GM18511 (cell line): ENCODE measurements around the gene ZNF771.
A peak's percentile ranks its signal among the peaks of the same experiment; 100 is the strongest.

Experiments used
- ATAC-seq: cut with Tn5 transposase; IDR thresholded peaks from one replicate; pipeline ENCODE4 v1.9.1; 2021; ENCODE audit warnings: mild to moderate bottlenecking, moderate library complexity; ENCODE audit not compliant: unreplicated experiment

Gene ZNF771

DNA sequence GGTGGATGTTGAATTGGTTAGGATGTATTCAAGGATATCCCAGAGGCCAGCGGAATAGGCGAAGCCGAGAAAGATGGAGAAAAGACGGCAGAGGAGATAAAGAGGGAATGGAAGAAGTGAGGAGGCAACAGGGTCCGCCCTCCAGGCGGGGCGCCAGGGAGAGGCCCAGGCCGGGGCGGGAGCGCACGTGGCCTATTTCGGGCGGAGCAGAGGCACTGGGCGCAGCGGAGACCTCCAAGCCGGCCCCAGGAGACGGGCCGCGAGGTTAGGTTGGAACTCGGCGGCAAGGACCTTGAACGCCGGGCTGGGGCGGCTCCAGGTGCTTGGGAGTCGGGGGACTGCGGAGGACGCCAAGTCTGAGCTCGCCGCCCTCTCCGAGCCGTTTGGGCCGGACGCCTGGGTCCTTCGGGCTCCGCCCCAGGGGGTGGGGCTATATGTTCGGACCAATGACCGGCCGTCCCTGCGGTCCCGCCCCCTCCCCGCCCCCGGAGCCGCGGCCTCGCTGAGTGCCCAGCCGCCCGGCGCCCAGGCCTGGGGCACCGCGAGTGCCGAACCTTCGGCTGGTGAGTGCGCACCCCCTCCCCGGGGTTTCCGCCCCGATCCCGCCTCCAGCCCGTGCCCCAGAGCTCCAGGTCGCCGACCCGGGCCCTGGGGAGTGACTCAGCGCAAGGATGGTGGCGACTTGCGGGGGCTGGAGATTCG is at the start of gene ZNF771:
Gene ZNF771 (plus strand): TSS at position 505 of the 702 bp plus-strand sequence. CDS start 448 bp downstream, outside the sequence.
- ATAC-seq = peak; percentile 76

- ATAC-seq = no peak
These were observed 49.5 kb upstream of the ZNF771 start for GRCh38 chr16:30357715-30358576.

- no peak for ATAC-seq
These were observed 48.8 kb upstream of the ZNF771 start for GRCh38 chr16:30358577-30358936.

DNA sequence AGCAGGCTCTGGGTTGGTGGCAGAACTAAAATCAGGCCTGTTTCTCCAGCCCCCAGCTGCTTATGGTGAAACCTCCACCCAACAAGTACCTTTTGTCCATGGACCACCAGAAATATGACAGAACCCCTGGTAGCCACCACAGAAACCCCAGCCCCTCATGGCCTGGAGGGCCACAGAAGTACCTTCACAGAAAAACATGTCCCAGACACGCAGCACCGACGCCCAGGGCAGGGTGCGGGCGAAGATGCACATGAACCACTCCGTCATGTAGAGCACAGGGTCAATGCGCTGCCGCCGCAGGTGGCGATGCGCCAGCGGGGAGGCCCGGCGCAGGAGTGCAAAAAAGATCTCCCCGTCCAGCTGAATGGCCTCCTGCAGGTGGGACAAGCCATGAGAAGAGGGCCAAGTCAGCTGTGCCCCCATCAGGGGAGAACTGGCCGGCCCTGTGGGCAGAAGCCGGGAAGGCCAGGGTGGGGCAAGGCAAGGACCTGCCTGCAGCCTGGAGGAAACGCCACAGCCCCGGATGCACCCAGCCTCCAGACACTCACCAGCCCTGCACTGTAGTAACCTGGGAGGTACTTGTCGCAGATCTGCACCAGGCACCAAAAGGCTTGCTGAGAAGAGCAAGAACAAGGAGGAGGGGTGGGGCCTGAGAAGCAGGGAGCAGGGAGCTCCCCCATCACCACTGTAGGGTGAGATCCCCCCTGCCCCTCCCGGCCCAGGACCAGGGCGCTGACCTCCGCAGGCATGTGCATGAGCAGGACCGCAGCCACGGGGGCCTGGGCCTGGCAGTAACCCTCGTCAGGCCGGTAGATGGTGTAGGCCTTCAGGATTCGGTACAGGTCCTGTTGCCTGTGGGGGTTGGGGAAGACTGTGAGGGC is 48.2 kb upstream of the ZNF771 start:
- no peak for ATAC-seq

DNA sequence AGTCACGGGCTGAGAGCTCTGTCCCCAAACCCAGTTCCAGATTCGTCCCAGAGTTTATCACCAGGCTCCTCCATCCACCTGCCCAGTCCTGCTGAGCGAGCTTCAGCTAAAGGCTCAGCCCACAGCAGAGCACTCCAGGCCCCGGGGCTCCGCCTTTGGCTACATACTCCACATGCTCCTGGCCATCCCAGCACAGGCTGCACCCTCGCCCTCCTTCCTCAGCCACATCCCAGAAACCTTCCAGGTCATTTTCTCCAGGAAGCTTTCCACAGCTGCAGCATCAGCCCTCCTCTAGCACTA is 47.6 kb upstream of the ZNF771 start:
- ATAC-seq = no peak

- no peak for ATAC-seq
These were observed 46.2 kb upstream of the ZNF771 start for GRCh38 chr16:30361180-30361579.

DNA sequence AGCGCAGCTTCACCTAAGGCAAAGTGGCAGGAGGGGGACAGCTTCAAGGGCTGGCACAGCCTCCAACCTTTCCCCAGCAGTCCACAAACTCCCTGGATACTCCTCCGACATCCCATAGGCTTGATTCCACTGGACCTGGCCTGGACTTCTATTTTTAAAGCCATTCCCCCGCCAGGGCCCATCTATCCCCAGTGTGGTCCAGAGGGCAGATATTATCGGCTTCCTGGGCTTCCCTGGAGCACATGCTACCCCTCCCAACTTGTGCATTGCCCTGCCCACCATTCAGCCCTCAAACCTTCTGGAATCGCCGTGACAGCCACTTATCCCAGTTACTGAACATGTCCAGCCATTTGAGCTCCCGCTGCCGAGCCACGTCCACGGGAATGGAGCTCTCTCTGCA is 42.2 kb upstream of the ZNF771 start:
- no peak for ATAC-seq

- no peak for ATAC-seq
These were observed 40.9 kb upstream of the ZNF771 start for GRCh38 chr16:30366511-30366910.

- no peak for ATAC-seq
These were observed 39.9 kb upstream of the ZNF771 start for GRCh38 chr16:30367349-30368009.

GRCh38 chr16:30368122-30368791 is 39.1 kb upstream of the ZNF771 start:
- ATAC-seq = no peak

DNA sequence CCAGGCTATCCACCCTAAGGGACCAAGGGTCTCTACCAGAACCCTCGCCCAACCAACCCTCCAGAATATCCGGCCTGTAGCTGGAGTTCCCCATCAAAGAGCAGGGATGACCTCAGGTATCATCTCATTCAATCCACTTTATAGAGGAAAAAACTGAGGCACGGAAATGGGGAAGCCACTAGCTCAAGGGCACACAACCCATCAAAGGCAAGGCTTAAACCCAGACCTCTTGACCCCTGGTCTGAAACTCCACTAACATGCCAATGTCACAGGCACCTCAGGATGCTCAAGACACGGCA is 38.7 kb upstream of the ZNF771 start:
- ATAC-seq = no peak

- no peak for ATAC-seq
These were observed 38.1 kb upstream of the ZNF771 start for GRCh38 chr16:30369091-30369937.

DNA sequence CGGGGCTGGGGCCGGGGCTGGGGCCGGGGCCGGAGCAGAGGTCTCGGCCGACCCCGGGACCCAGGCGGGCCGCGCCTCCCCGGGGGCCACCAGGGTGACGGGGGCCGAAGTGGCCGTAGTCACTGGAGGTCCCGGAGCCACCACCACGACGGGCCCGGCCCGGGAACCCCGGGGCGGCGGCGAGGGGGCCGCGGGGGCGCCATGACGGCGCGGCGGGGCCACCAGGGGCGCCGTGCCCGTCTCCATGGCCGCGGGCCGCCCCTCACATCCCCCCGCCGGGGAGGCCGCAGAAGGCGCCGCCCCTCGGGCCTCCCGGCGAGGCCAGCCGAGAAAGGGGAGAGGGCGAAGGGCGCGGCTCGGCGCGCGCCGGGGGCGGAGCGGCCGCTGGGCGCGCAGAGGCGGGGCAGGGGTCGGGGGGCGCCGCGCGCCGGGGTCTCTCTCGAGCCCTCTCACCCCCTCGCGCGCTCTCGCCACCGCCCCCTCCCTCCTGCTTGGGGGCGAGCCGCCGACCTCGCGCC is 37.4 kb upstream of the ZNF771 start:
- ATAC-seq = peak; percentile 3

GRCh38 chr16:30370456-30371247 is 36.8 kb upstream of the ZNF771 start, which contains the start of gene TBC1D10B:
TBC1D10B (minus strand) TSS chr16:30370494; CDS start chr16:30370183, 311 bp downstream.
- peak; percentile 84 for ATAC-seq

DNA sequence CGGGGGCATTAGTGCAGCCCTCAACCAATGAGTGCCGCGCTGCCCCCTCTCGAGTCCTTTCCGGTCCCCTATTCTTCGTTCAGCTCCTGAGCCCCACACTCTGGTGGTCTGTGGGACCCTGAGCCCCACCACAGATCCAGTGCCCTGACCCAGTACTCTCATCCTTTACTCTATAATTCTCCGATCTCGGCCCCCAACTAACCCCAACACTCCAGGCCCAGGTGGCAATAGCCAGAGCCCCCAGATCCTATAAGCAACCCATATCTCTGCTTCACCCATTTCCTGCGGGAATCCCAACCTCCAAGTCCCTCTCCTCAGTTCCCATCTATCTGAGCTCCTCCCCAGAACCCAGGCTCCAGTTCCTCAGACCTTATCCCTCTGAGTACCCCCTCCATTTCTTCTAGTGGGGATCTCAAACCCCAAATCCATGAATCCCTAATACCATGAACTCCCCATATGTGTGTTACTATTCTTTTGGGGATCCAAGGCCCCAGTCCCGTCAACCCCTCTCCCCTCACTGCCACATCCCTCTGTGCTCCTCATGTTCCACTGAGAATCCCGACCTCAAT is 36.1 kb upstream of the ZNF771 start:
- ATAC-seq = no peak

DNA sequence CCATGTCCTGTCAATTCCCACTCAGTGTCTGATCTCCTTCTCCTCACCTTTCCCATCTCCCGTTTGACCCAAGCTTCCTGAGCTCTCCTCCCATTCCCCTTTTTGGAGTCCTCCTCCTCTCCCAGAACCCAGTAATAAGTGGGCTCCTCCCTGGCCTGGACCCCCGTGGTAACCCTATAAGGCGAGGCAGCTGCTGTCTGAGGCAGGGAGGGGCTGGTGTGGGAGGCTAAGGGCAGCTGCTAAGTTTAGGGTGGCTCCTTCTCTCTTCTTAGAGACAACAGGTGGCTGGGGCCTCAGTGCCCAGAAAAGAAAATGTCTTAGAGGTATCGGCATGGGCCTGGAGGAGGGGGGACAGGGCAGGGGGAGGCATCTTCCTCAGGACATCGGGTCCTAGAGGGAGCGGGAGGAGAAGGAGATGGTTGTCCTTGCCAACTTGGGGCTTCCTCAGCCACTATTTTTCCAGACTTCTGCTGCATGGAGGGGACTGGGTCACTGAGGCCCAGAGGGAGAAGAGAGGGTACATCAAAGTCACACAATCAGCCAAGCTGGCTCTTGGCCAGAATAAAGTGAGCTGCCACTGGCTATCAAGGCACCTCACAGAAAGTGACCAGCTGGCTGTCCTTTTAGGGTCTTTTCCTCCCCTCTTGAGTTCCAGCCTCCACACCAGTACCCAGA is 35.2 kb upstream of the ZNF771 start:
- ATAC-seq = no peak

GRCh38 chr16:30372725-30373124 is 34.7 kb upstream of the ZNF771 start:
- no peak for ATAC-seq

DNA sequence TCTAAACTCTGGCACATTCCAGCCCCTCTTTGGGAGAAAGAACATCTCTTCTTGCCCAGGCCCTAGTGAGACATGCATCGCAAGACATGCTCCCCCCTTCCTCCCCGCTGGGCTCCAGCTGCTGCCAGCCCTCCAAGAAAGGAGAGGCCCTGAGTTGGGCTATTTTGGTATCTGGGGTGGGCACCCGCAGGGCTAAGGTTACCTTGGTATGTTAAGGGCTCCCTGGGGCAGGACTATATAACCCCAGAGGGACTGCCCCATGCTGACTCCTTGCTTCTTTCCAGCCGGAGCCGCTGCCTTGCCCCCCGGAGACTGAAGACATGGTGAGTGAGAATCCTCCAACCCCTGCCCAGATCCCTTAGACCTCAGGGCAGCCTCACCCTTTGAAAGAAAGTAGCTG is 32.9 kb upstream of the ZNF771 start, which contains the start of gene MYL11:
Gene MYL11 (plus strand): TSS at position 265 of the 400 bp plus-strand sequence. CDS start 56 bp downstream, at position 321.
- no peak for ATAC-seq
